K562 (cell line): ENCODE results near the gene SPTBN4. TPM values are rescaled to one million over a fixed set of nuclear protein-coding genes. Genes with fewer than 3 reads are reported as not detected.

Experiments used
- ATAC-seq: fragments of 200-7000 bp; cut with Tn5 transposase; 3 replicates; pipeline ENCODE4 v1.9.1; 2020; ENCODE audit warnings: moderate library complexity
- BruUV-seq: library from RNA; stranded (reverse); fragments of 400-500 nt; replicated peaks from 2 replicates; lab custom pipeline; 2021; lab: Mats Ljungman, UMichigan
- CTCF ChIA-PET: fragments of 300-600 bp; formaldehyde crosslinking; extraction: SDS; loops from one replicate; lab custom pipeline; 2021; ENCODE audit warnings: low intra/inter-chr PET ratio; lab: Yijun Ruan, JAX
- POLR2A ChIA-PET: fragments of 300-600, 350-650 bp; sonication (Branson Sonifier 250); formaldehyde crosslinking; extraction: SDS; loops from one replicate; lab custom pipeline; 2021; ENCODE audit warnings: antibody characterized with exemption, inconsistent platforms; lab: Yijun Ruan, JAX
- DNase-seq, 4 experiments: peaks; one replicate each; pipeline versions ENCODE4 v3.0.0 to v3.0.0-alpha.2; 2011 to 2018; ENCODE audit warnings: low spot score in 3 of 4, mixed read lengths in 3 of 4; ENCODE audit errors: extremely low read depth in 1 of 4
- FAIRE-seq: peaks from 2 replicates; lab custom pipeline; 2011; peaks lifted over from hg19 to GRCh38; lab: Jason Lieb, UNC
- H2AFZ ChIP-seq: 2 replicates; pipeline ENCODE4 v1.6.0; 2011; ENCODE audit warnings: low read depth, low read length, control low read depth, inconsistent platforms
- H3K27ac ChIP-seq: fragments of 200-600 bp; 3 replicates; pipeline ENCODE4 v1.8.0; 2011; ENCODE audit warnings: low read depth, mild to moderate bottlenecking, control low read depth, inconsistent platforms, low read length, moderate library complexity, mixed read lengths; ENCODE audit errors: extremely low read depth
- H3K27me3 ChIP-seq, 2 experiments: fragments of 300-600 bp in 1 of 2; 2 replicates in 1 of 2; 3 replicates in 1 of 2; pipeline versions ENCODE4 v1.6.0 to v1.8.0; 2011; ENCODE audit warnings: inconsistent platforms in 2 of 2, low read length in 2 of 2, mild to moderate bottlenecking in 1 of 2, mixed read lengths in 1 of 2, moderate library complexity in 1 of 2; ENCODE audit not compliant: control insufficient read depth in 2 of 2, insufficient read depth in 2 of 2
- H3K36me3 ChIP-seq: fragments of 300-600 bp; 3 replicates; pipeline ENCODE4 v1.8.0; 2011; ENCODE audit warnings: mild to moderate bottlenecking, low read length, inconsistent platforms; ENCODE audit not compliant: control insufficient read depth, insufficient read depth
- H3K4me1 ChIP-seq, 2 experiments: fragments of 200-600 bp in 1 of 2; replicated peaks in 1 of 2; 2 replicates in 1 of 2; 3 replicates in 1 of 2; pipeline versions ENCODE4 v1.5.1 to v1.8.0; 2011; ENCODE audit warnings: inconsistent platforms in 2 of 2, low read length in 2 of 2, mild to moderate bottlenecking in 1 of 2, mixed read lengths in 1 of 2, moderate library complexity in 1 of 2; ENCODE audit not compliant: control insufficient read depth in 2 of 2, insufficient read depth in 2 of 2
- H3K4me2 ChIP-seq: 2 replicates; pipeline ENCODE4 v1.6.1; 2011; ENCODE audit warnings: low read length, control low read depth, inconsistent platforms, mixed read lengths; ENCODE audit not compliant: insufficient read depth
- H3K4me3 ChIP-seq: fragments of 200-600 bp; sonication (generic), shearing (Covaris generic); 2 replicates; pipeline ENCODE4 v1.5.1; 2016; ENCODE audit warnings: control low read depth, inconsistent platforms
- H3K79me2 ChIP-seq: fragments of 200-600 bp; 3 replicates; pipeline ENCODE4 v1.8.0; 2011; ENCODE audit warnings: low read length, inconsistent platforms; ENCODE audit not compliant: control insufficient read depth, insufficient read depth
- H3K9ac ChIP-seq, 2 experiments: 2 replicates each; pipeline versions ENCODE4 v1.6.0 to v1.6.1; 2011; ENCODE audit warnings: low read depth in 2 of 2, low read length in 2 of 2, control low read depth in 1 of 2, inconsistent platforms in 1 of 2, mild to moderate bottlenecking in 1 of 2, mixed read lengths in 1 of 2; ENCODE audit not compliant: insufficient read depth in 1 of 2
- H3K9me1 ChIP-seq: one replicate; pipeline ENCODE4 v1.6.0; 2011; ENCODE audit warnings: inconsistent platforms, mild to moderate bottlenecking, low read length, moderate library complexity; ENCODE audit not compliant: control insufficient read depth, insufficient read depth
- H3K9me3 ChIP-seq: replicated peaks from 2 replicates; pipeline ENCODE4 v1.5.1; 2011; ENCODE audit warnings: low read depth, low read length, inconsistent platforms; ENCODE audit not compliant: control insufficient read depth, insufficient read depth
- H4K20me1 ChIP-seq: replicated peaks from 2 replicates; pipeline ENCODE4 v1.6.1; 2011; ENCODE audit warnings: low read length, inconsistent platforms, mixed read lengths; ENCODE audit not compliant: control insufficient read depth, insufficient read depth
- BCOR ChIP-seq: fragments of 450-650 bp; IDR thresholded peaks from 2 replicates; pipeline ENCODE4 v1.6.1; 2016
- CBX8 ChIP-seq: fragments of 200-600 bp; sonication (generic); IDR thresholded peaks from 2 replicates; pipeline ENCODE4 v1.6.1; 2012; ENCODE audit warnings: borderline replicate concordance, mixed run types, low read depth, mild to moderate bottlenecking, moderate library complexity, mixed read lengths, low read length, control low read depth, inconsistent platforms; ENCODE audit not compliant: poor library complexity, severe bottlenecking; ENCODE audit errors: extremely low read depth
- FUS ChIP-seq: fragments of 200-400 bp; formaldehyde crosslinking; optimal IDR thresholded peaks from 2 replicates; pipeline ENCODE3; 2017; ENCODE audit warnings: low read depth, low read length
- HOMEZ ChIP-seq: fragments of 250-450 bp; sonication (Bioruptor Pico); IDR thresholded peaks from 2 replicates; pipeline ENCODE4 v1.4.0; 2020; ENCODE audit warnings: mild to moderate bottlenecking, moderate library complexity
- MBD1 ChIP-seq: fragments of 250-450 bp; sonication (Bioruptor Pico); IDR thresholded peaks from 2 replicates; pipeline ENCODE4 v1.8.0; 2022; ENCODE audit warnings: inconsistent platforms
- MXI1 ChIP-seq: IDR thresholded peaks from 2 replicates; pipeline ENCODE4 v1.6.1; 2011; ENCODE audit warnings: low read depth, mild to moderate bottlenecking, improper control_type of control experiment, low read length
- POLR2G ChIP-seq: fragments of 200-400 bp; formaldehyde crosslinking; IDR thresholded peaks from 2 replicates; pipeline ENCODE4 v1.6.1; 2017; ENCODE audit warnings: low read depth, mild to moderate bottlenecking, antibody characterized with exemption, low read length, moderate library complexity
- PTBP1 ChIP-seq: fragments of 200-400 bp; formaldehyde crosslinking; IDR thresholded peaks from 2 replicates; pipeline ENCODE4 v1.6.1; 2017; ENCODE audit warnings: low read depth, low read length
- RBFOX2 ChIP-seq: fragments of 200-400 bp; formaldehyde crosslinking; IDR thresholded peaks from 2 replicates; pipeline ENCODE4 v1.6.1; 2017; ENCODE audit warnings: low read depth, mild to moderate bottlenecking, low read length, moderate library complexity
- SREBF1 ChIP-seq: fragments of 150-350 bp; IDR thresholded peaks from 2 replicates; pipeline ENCODE4 v1.6.1; 2014; ENCODE audit warnings: antibody characterized with exemption, low read depth, low read length, borderline replicate concordance
- SRF ChIP-seq, 2 experiments: fragments of 250-450, 450-650 bp in 1 of 2; sonication (Bioruptor Pico) in 1 of 2; sonication (generic) in 1 of 2; formaldehyde crosslinking; IDR thresholded peaks; 2 replicates each; pipeline versions ENCODE4 v1.5.0 to v1.5.1; 2020 to 2022; ENCODE audit warnings: mild to moderate bottlenecking in 1 of 2, missing genetic modification reagents in 1 of 2
- TAF9B ChIP-seq: fragments of 450-650 bp; IDR thresholded peaks from 2 replicates; pipeline ENCODE4 v1.6.1; 2018; ENCODE audit warnings: mild to moderate bottlenecking; ENCODE audit not compliant: partially characterized antibody
- TCF7 ChIP-seq: sonication (generic); IDR thresholded peaks from 2 replicates; pipeline ENCODE4 v1.6.1; 2016; ENCODE audit warnings: antibody characterized with exemption, borderline replicate concordance
- TCF7L2 ChIP-seq: fragments of 150-350 bp; IDR thresholded peaks from 2 replicates; pipeline ENCODE4 v1.6.1; 2016; ENCODE audit warnings: low read depth, mild to moderate bottlenecking, low read length, moderate library complexity
- XRCC3 ChIP-seq: fragments of 450-650 bp; IDR thresholded peaks from 2 replicates; pipeline ENCODE4 v1.6.1; 2017; ENCODE audit warnings: mild to moderate bottlenecking, moderate library complexity
- ZFP91 ChIP-seq: sonication (generic); formaldehyde crosslinking; IDR thresholded peaks from 2 replicates; pipeline ENCODE4 v1.8.0; 2022; ENCODE audit warnings: mild to moderate bottlenecking, missing genetic modification reagents
- ZNF785 ChIP-seq: fragments of 250-450 bp; sonication (Bioruptor Pico); IDR thresholded peaks from 2 replicates; pipeline ENCODE4 v1.4.0; 2020; ENCODE audit warnings: mild to moderate bottlenecking
- WGBS: fragments of 100-300 bp; shearing (Covaris generic); methylation state at CpG from one replicate; pipeline ENCODE4 v1.1.6; 2016; ENCODE audit warnings: low coverage, mixed read lengths; ENCODE audit not compliant: insufficient coverage; ENCODE audit errors: missing lambda C conversion rate; 5-methylcytosine and 5-hydroxymethylcytosine counted together
- in situ Hi-C: fragments of 300-500 bp; cut with MboI; formaldehyde crosslinking; loops from 4 replicates; pipeline ENCODE4 v1.15.0; 2018; ENCODE audit warnings: inconsistent platforms, mixed read lengths
- intact Hi-C: fragments of 100-400 bp; cut with micrococcal nuclease; formaldehyde crosslinking; loops from 2 replicates; pipeline ENCODE4 v1.14.2; 2022
- polyA plus RNA-seq, 8 experiments: library from polyadenylated mRNA; depleted of rRNA in 4 of 8; stranded (reverse) in 5 of 8; unstranded in 3 of 8; fragments of >200 nt; fragmentation: Nextera tagmentation in 2 of 8; fragmentation: Illumina TruSeq in 1 of 8; extraction: Ambion mirVana in 2 of 8; extraction: Trizol in 1 of 8; gene quantifications; 2 replicates each; pipeline versions ENCODE4 v1.2.1 to v1.2.3, GENCODE V29; 2011 to 2014; ENCODE audit warnings: inconsistent platforms in 1 of 8, missing spikeins in 1 of 8
- total RNA-seq, 7 experiments: library from RNA; depleted of rRNA in 6 of 7; stranded (reverse); fragments of >200 nt in 6 of 7; fragmentation: Illumina TruSeq in 2 of 7; extraction: Trizol in 2 of 7; gene quantifications; 2 replicates each; pipeline versions ENCODE4 v1.2.1 to v1.2.3, GENCODE V29; 2011 to 2021; ENCODE audit warnings: low replicate concordance in 1 of 7

Gene SPTBN4
- total and polyA plus RNA-seq, 9 of the 15 experiments (the other 6 are each of a cell fraction or from before 2014, with no cell fraction given): 0.01 to 1.5 (median 0.86) TPM

- H3K79me2 ChIP-seq: peaks cover 45% of the 10 kb centered on the region
- TF ChIP-seq SRF (CRISPR knock-in tag; IDR thresholded peaks at IDR 0.05): no peak
- TF ChIP-seq TCF7L2: no peak
- TF ChIP-seq HOMEZ (CRISPR knock-in tag): no peak
- TF ChIP-seq CBX8: no peak
- TF ChIP-seq MXI1: no peak
- no peak for TF ChIP-seq TAF9B
- TF ChIP-seq XRCC3: no peak
- TF ChIP-seq ZFP91 (CRISPR knock-in tag): no peak
- TF ChIP-seq SREBF1: no peak
- TF ChIP-seq POLR2G: peak; percentile 17; the same call in 1 of the 2 replicates
- TF ChIP-seq FUS: no peak
- peak; percentile 35 for TF ChIP-seq RBFOX2
- TF ChIP-seq ZNF785 (CRISPR knock-in tag): no peak
- no peak for TF ChIP-seq BCOR
- TF ChIP-seq MBD1 (CRISPR knock-in tag): no peak
- no peak for TF ChIP-seq TCF7
- no peak for TF ChIP-seq PTBP1
- TF ChIP-seq, all 486 proteins: peak for 2
- BruUV-seq: no TSS peak
- peaks cover 72% of the 10 kb centered on the region for H3K36me3 ChIP-seq
- H3K4me2 ChIP-seq: no peak overlapping the region
- H3K9me3 ChIP-seq: no peaks in the 10 kb centered on the region
- ChIA-PET POLR2A (interaction anchor here (0.6 to 1.0 kb wide), 3 partner anchors 11 to 153 kb away, joined by 4 to 5 read pairs (median 4); no protein-coding TSS in a partner anchor), CTCF (no interaction called here)
- H4K20me1 ChIP-seq: peaks cover 7% of the 10 kb centered on the region
- intact Hi-C loops (no loop called here), in situ Hi-C loops (no loop called here)
- H2AFZ ChIP-seq: no peak overlapping the region
- no peak for ATAC-seq
- H3K27me3 ChIP-seq: no peaks in the 10 kb centered on the region
- H3K4me1 ChIP-seq: peaks cover 9 to 21% of the 10 kb centered on the region in 2 experiments; a peak in 4 of 5 replicates
- H3K9me1 ChIP-seq: peaks cover 4% of the 10 kb centered on the region
- H3K4me3 ChIP-seq: no peak overlapping the region
- FAIRE-seq: no peak
- 91% methylated on average over 13 of the region's 27 CpGs for WGBS
- no peak for DNase-seq
- H3K9ac ChIP-seq: no peak overlapping the region
- H3K27ac ChIP-seq: no peak overlapping the region
These were observed 8.7 kb upstream of the SPTBN4 start for GRCh38 chr19:40457953-40458596.
